Caco-2 (cell line): Measurements from ENCODE around the gene ARAP2. TPM values are rescaled to one million over a fixed set of nuclear protein-coding genes. Genes with fewer than 3 reads are reported as not detected.

Experiments used
- BruUV-seq: library from RNA; stranded (reverse); fragments of 400-500 nt; replicated peaks from 2 replicates; lab custom pipeline; 2021; lab: Mats Ljungman, UMichigan
- CTCF ChIA-PET: fragments of 300-600 bp; sonication (Branson Sonifier 250); formaldehyde crosslinking; loops from one replicate; lab custom pipeline; 2022; ENCODE audit warnings: antibody characterized with exemption; lab: Charles Lee
- POLR2A ChIA-PET: fragments of 300-600 bp; sonication (Branson Sonifier 250); formaldehyde crosslinking; loops from one replicate; lab custom pipeline; 2022; ENCODE audit warnings: antibody characterized with exemption; lab: Charles Lee
- DNase-seq, 2 experiments: peaks; one replicate each; pipeline versions ENCODE4 v3.0.0 to v3.0.0-alpha.2; 2020 to 2022
- H3K27me3 ChIP-seq: replicated peaks from 2 replicates; pipeline ENCODE4 v1.6.0; 2011; ENCODE audit warnings: low read length; ENCODE audit not compliant: control insufficient read depth, insufficient read depth
- H3K36me3 ChIP-seq: 2 replicates; pipeline ENCODE4 v1.5.1; 2011; ENCODE audit warnings: low read length; ENCODE audit not compliant: control insufficient read depth, insufficient read depth
- H3K4me1 ChIP-seq: fragments of 250-450 bp; sonication (Bioruptor Pico); 2 replicates; pipeline ENCODE4 v1.5.1; 2020; ENCODE audit warnings: mild to moderate bottlenecking
- H3K4me3 ChIP-seq: 2 replicates; pipeline ENCODE4 v1.5.1; 2011; ENCODE audit warnings: low read depth, mild to moderate bottlenecking, control low read depth, low read length
- H3K9me3 ChIP-seq: fragments of 250-450 bp; sonication (Bioruptor Pico); 2 replicates; pipeline ENCODE4 v1.5.1; 2020; ENCODE audit warnings: mild to moderate bottlenecking, moderate library complexity
- H3K27ac Mint-ChIP-seq: one replicate; pipeline ENCODE4 v1.8.0; 2022; ENCODE audit warnings: mixed read lengths; ENCODE audit not compliant: unreplicated experiment
- H3K27me3 Mint-ChIP-seq: one replicate; pipeline ENCODE4 v1.8.0; 2022; ENCODE audit warnings: mixed read lengths; ENCODE audit not compliant: insufficient read depth, unreplicated experiment
- H3K36me3 Mint-ChIP-seq: one replicate; pipeline ENCODE4 v1.8.0; 2022; ENCODE audit warnings: mild to moderate bottlenecking, mixed read lengths; ENCODE audit not compliant: insufficient read depth, unreplicated experiment
- H3K4me1 Mint-ChIP-seq: one replicate; pipeline ENCODE4 v1.8.0; 2022; ENCODE audit warnings: low read depth, mixed read lengths; ENCODE audit not compliant: unreplicated experiment
- H3K4me3 Mint-ChIP-seq: one replicate; pipeline ENCODE4 v1.8.0; 2022; ENCODE audit warnings: mild to moderate bottlenecking, moderate library complexity, mixed read lengths; ENCODE audit not compliant: unreplicated experiment
- H3K9me3 Mint-ChIP-seq: one replicate; pipeline ENCODE4 v1.8.0; 2022; ENCODE audit warnings: mixed read lengths; ENCODE audit not compliant: unreplicated experiment
- CTCF ChIP-seq, 2 experiments: fragments of 200-600 bp in 1 of 2; IDR thresholded peaks; 1 replicate in 1 of 2; 2 replicates in 1 of 2; pipeline versions ENCODE4 v1.5.1 to v1.8.0; 2011 to 2022; ENCODE audit warnings: antibody characterized with exemption in 1 of 2, control low read depth in 1 of 2, inconsistent platforms in 1 of 2, low read depth in 1 of 2, low read length in 1 of 2, mild to moderate bottlenecking in 1 of 2, moderate library complexity in 1 of 2; ENCODE audit not compliant: insufficient read depth in 1 of 2, severe bottlenecking in 1 of 2, unreplicated experiment in 1 of 2
- intact Hi-C: fragments of 100-400 bp; cut with micrococcal nuclease; formaldehyde crosslinking; loops from one replicate; pipeline ENCODE4 v1.10.0; 2022; ENCODE audit not compliant: unreplicated experiment
- total RNA-seq: library from RNA; stranded (reverse); gene quantifications from 2 replicates; pipeline ENCODE4 v1.2.3, GENCODE V29; 2022

The ARAP2 gene
- total RNA-seq, 1 experiment from 2014 or later = 3.9 TPM

- Mint-ChIP-seq H3K27ac (no peak overlapping the region), H3K36me3 (no peaks in the 10 kb centered on the region), H3K4me3 (no peak overlapping the region), H3K9me3 (no peaks in the 10 kb centered on the region), H3K27me3 (peaks cover 3% of the 10 kb centered on the region), H3K4me1 (no peaks in the 10 kb centered on the region)
- Histone ChIP-seq H3K36me3 (no peaks in the 10 kb centered on the region), H3K27me3 (no peaks in the 10 kb centered on the region), H3K9me3 (no peaks in the 10 kb centered on the region), H3K4me1 (no peaks in the 10 kb centered on the region), H3K4me3 (no peak overlapping the region)
- ChIA-PET CTCF (no interaction called here), POLR2A (no interaction called here)
- intact Hi-C loops = no loop called here
- no peak for DNase-seq
- no peak for TF ChIP-seq CTCF (IDR thresholded peaks at IDR 0.05; ENCODE audit: insufficient read depth in 1 of 2, low read depth in 1 of 2, low read length in 1 of 2, severe bottlenecking in 1 of 2, unreplicated experiment in 1 of 2)
- BruUV-seq = no TSS peak
These were observed 207.2 kb downstream of the ARAP2 start for GRCh38 chr4:36037127-36037526.

GRCh38 chr4:36029951-36030350 is 214.4 kb downstream of the ARAP2 start:
- Histone ChIP-seq H3K4me3 (no peak overlapping the region), H3K27me3 (no peaks in the 10 kb centered on the region), H3K4me1 (no peaks in the 10 kb centered on the region), H3K9me3 (no peaks in the 10 kb centered on the region), H3K36me3 (no peaks in the 10 kb centered on the region)
- no TSS peak for BruUV-seq
- CTCF ChIA-PET = no interaction called here
- Mint-ChIP-seq H3K27me3 (no peaks in the 10 kb centered on the region), H3K36me3 (no peaks in the 10 kb centered on the region), H3K9me3 (no peaks in the 10 kb centered on the region), H3K4me3 (no peak overlapping the region), H3K4me1 (no peaks in the 10 kb centered on the region), H3K27ac (no peak overlapping the region)
- no peak for TF ChIP-seq CTCF (IDR thresholded peaks at IDR 0.05; ENCODE audit: insufficient read depth in 1 of 2, low read depth in 1 of 2, low read length in 1 of 2, severe bottlenecking in 1 of 2, unreplicated experiment in 1 of 2)
- DNase-seq = no peak
- POLR2A ChIA-PET = no interaction called here
- intact Hi-C loops = no loop called here

GRCh38 chr4:36027203-36027602 is 217.1 kb downstream of the ARAP2 start:
- H3K36me3 ChIP-seq = no peaks in the 10 kb centered on the region
- no peaks in the 10 kb centered on the region for H3K4me1 ChIP-seq
- intact Hi-C loops = no loop called here
- Mint-ChIP-seq H3K4me1 (no peaks in the 10 kb centered on the region), H3K36me3 (no peaks in the 10 kb centered on the region), H3K4me3 (no peak overlapping the region), H3K27ac (no peak overlapping the region), H3K9me3 (no peaks in the 10 kb centered on the region), H3K27me3 (peaks cover 4% of the 10 kb centered on the region)
- no peak overlapping the region for H3K4me3 ChIP-seq
- no peak for DNase-seq
- H3K9me3 ChIP-seq = no peaks in the 10 kb centered on the region
- ChIA-PET POLR2A (no interaction called here), CTCF (no interaction called here)
- no peak for TF ChIP-seq CTCF (IDR thresholded peaks at IDR 0.05; ENCODE audit: insufficient read depth in 1 of 2, low read depth in 1 of 2, low read length in 1 of 2, severe bottlenecking in 1 of 2, unreplicated experiment in 1 of 2)
- H3K27me3 ChIP-seq = no peaks in the 10 kb centered on the region
- BruUV-seq = no TSS peak
